Suprapubic skin (tissue), 4 donors: ENCODE data around the gene ATP12A.
A peak's percentile ranks its signal among the peaks of the same experiment; 100 is the strongest.

Experiments
- CTCF ChIP-seq, 2 donors: fragments of 200-600 bp in 1 of 2; fragments of 450-650 bp in 1 of 2; sonication (generic) in 1 of 2; IDR thresholded peaks; one replicate each; pipeline ENCODE4 v1.5.1; 2016 to 2019; ENCODE audit warnings: antibody characterized with exemption in 2 of 2, mild to moderate bottlenecking in 1 of 2, moderate library complexity in 1 of 2
- EP300 ChIP-seq: sonication (generic); formaldehyde crosslinking; IDR thresholded peaks from one replicate; pipeline ENCODE4 v1.6.1; 2017; ENCODE audit warnings: antibody characterized with exemption
- POLR2A ChIP-seq, 2 donors: fragments of 450-650 bp; IDR thresholded peaks; one replicate each; pipeline ENCODE4 v1.6.1; 2017; ENCODE audit warnings: antibody characterized with exemption in 2 of 2, mild to moderate bottlenecking in 2 of 2, moderate library complexity in 2 of 2
- POLR2AphosphoS5 ChIP-seq, 3 donors: sonication (generic); formaldehyde crosslinking; IDR thresholded peaks; one replicate each; pipeline ENCODE4 v1.6.1; 2017; ENCODE audit warnings: antibody characterized with exemption in 3 of 3

GRCh38 chr13:24671386-24672113, 8.7 kb upstream of the ATP12A start:
- TF ChIP-seq CTCF (IDR thresholded peaks at IDR 0.05): peak in 1 of 2 donors; percentile 44
- TF ChIP-seq POLR2AphosphoS5 (IDR thresholded peaks at IDR 0.05): no peak
- no peak for TF ChIP-seq POLR2A (IDR thresholded peaks at IDR 0.05)
- no peak for TF ChIP-seq EP300
